SK-N-SH (cell line): ENCODE measurements around the gene CRYZL1. TPM values are rescaled to one million over a fixed set of nuclear protein-coding genes. Genes with fewer than 3 reads are reported as not detected.
A peak's percentile ranks its signal among the peaks of the same experiment; 100 is the strongest.

Experiments
- CTCF ChIA-PET: fragments of 300-600, 350-600 bp; formaldehyde crosslinking; extraction: SDS; loops from one replicate; lab custom pipeline; 2021; lab: Yijun Ruan, JAX
- POLR2A ChIA-PET: fragments of 350-600 bp; sonication (Branson Sonifier 250); formaldehyde crosslinking; extraction: SDS; loops from one replicate; lab custom pipeline; 2020; ENCODE audit warnings: antibody characterized with exemption, inconsistent platforms; lab: Yijun Ruan, JAX
- DNase-seq: peaks from one replicate; pipeline ENCODE4 v3.0.0; 2012
- H2AFZ ChIP-seq: fragments of 200-600 bp; sonication (generic); 2 replicates; pipeline ENCODE4 v1.8.1; 2016; ENCODE audit warnings: antibody characterized with exemption, mild to moderate bottlenecking, low read depth
- H3F3A ChIP-seq: fragments of 200-600 bp; sonication (generic); replicated peaks from 2 replicates; pipeline ENCODE3; 2016; ENCODE audit warnings: antibody characterized with exemption, mild to moderate bottlenecking; ENCODE audit not compliant: insufficient read depth
- H3K27ac ChIP-seq, 2 experiments: fragments of 200-500 bp in 1 of 2; fragments of 200-600 bp in 1 of 2; sonication (Bioruptor generic) in 1 of 2; sonication (generic), shearing (Covaris generic) in 1 of 2; 2 replicates each; pipeline versions ENCODE4 v1.5.1 to v1.6.1; 2014 to 2016; ENCODE audit warnings: low read depth in 2 of 2, inconsistent platforms in 1 of 2, low read length in 1 of 2, mild to moderate bottlenecking in 1 of 2, mixed read lengths in 1 of 2
- H3K27me3 ChIP-seq: fragments of 200-600 bp; sonication (generic), shearing (Covaris generic); 2 replicates; pipeline ENCODE4 v1.6.1; 2016; ENCODE audit warnings: mixed run types; ENCODE audit not compliant: insufficient read depth
- H3K36me3 ChIP-seq, 2 experiments: fragments of 200-500 bp in 1 of 2; fragments of 200-600 bp in 1 of 2; sonication (Bioruptor generic) in 1 of 2; sonication (generic) in 1 of 2; replicated peaks in 1 of 2; 2 replicates each; pipeline versions ENCODE3 to v1.5.1; 2014 to 2016; ENCODE audit warnings: low read length in 1 of 2, mild to moderate bottlenecking in 1 of 2; ENCODE audit not compliant: insufficient read depth in 2 of 2, control insufficient read depth in 1 of 2
- H3K4me1 ChIP-seq, 2 experiments: fragments of 200-500 bp in 1 of 2; fragments of 200-600 bp in 1 of 2; sonication (Bioruptor generic) in 1 of 2; sonication (generic), shearing (Covaris generic) in 1 of 2; 2 replicates each; pipeline versions ENCODE4 v1.5.1 to v1.6.1; 2014 to 2016; ENCODE audit warnings: low read depth in 1 of 2, low read length in 1 of 2, mixed run types in 1 of 2; ENCODE audit not compliant: insufficient read depth in 2 of 2, control insufficient read depth in 1 of 2
- H3K4me2 ChIP-seq: fragments of 200-600 bp; sonication (generic), shearing (Covaris generic); 2 replicates; pipeline ENCODE4 v1.6.1; 2017; ENCODE audit warnings: mixed run types
- H3K4me3 ChIP-seq, 2 experiments: fragments of 200-500 bp in 1 of 2; fragments of 200-600 bp in 1 of 2; sonication (Bioruptor generic) in 1 of 2; sonication (generic), shearing (Covaris generic) in 1 of 2; 2 replicates each; pipeline versions ENCODE4 v1.5.1 to v1.8.1; 2014 to 2016; ENCODE audit warnings: low read depth in 2 of 2, inconsistent platforms in 1 of 2, low read length in 1 of 2, mild to moderate bottlenecking in 1 of 2, mixed read lengths in 1 of 2, moderate library complexity in 1 of 2
- H3K79me2 ChIP-seq: fragments of 200-600 bp; sonication (generic); 2 replicates; pipeline ENCODE4 v1.8.1; 2017; ENCODE audit warnings: mild to moderate bottlenecking; ENCODE audit not compliant: insufficient read depth
- H3K9ac ChIP-seq: fragments of 200-600 bp; sonication (generic); 2 replicates; pipeline ENCODE4 v1.6.1; 2017; ENCODE audit warnings: mixed run types
- H3K9me2 ChIP-seq: fragments of 200-600 bp; sonication (generic); 2 replicates; pipeline ENCODE4 v1.6.1; 2017; ENCODE audit warnings: mixed run types
- H3K9me3 ChIP-seq: fragments of 200-600 bp; sonication (generic); 2 replicates; pipeline ENCODE4 v1.6.1; 2017; ENCODE audit warnings: mixed run types, mild to moderate bottlenecking, moderate library complexity
- H4K20me1 ChIP-seq: fragments of 200-600 bp; sonication (generic); 2 replicates; pipeline ENCODE4 v1.6.1; 2017; ENCODE audit warnings: mild to moderate bottlenecking, mixed run types; ENCODE audit not compliant: insufficient read depth
- CHD2 ChIP-seq: fragments of 150-350 bp; IDR thresholded peaks from 2 replicates; pipeline ENCODE4 v1.6.1; 2018; ENCODE audit warnings: low read length; ENCODE audit not compliant: partially characterized antibody
- FOSL2 ChIP-seq: IDR thresholded peaks from 2 replicates; pipeline ENCODE4 v1.4.0; 2012; ENCODE audit warnings: low read depth, mild to moderate bottlenecking, moderate library complexity, borderline replicate concordance
- FOXJ3 ChIP-seq: sonication (generic); formaldehyde crosslinking; IDR thresholded peaks from 2 replicates; pipeline ENCODE4 v1.5.1; 2020; ENCODE audit warnings: mild to moderate bottlenecking, missing genetic modification reagents
- JUND ChIP-seq: IDR thresholded peaks from 2 replicates; pipeline ENCODE4 v1.4.0; 2012
- MXI1 ChIP-seq: IDR thresholded peaks from 2 replicates; pipeline ENCODE4 v1.6.1; 2012; ENCODE audit warnings: mild to moderate bottlenecking, low read depth, low read length, improper control_type of control experiment
- NFIC ChIP-seq: IDR thresholded peaks from 2 replicates; pipeline ENCODE4 v1.4.0; 2012; ENCODE audit warnings: borderline replicate concordance
- SMC3 ChIP-seq: IDR thresholded peaks from 2 replicates; pipeline ENCODE4 v1.6.1; 2012; ENCODE audit warnings: low read depth, low read length, improper control_type of control experiment
- TCF12 ChIP-seq: IDR thresholded peaks from 2 replicates; pipeline ENCODE4 v1.4.0; 2012
- TEAD4 ChIP-seq: IDR thresholded peaks from 2 replicates; pipeline ENCODE4 v1.4.0; 2012; ENCODE audit warnings: mild to moderate bottlenecking, borderline replicate concordance; ENCODE audit not compliant: insufficient read depth
- WGBS: methylation state at CpG from one replicate; pipeline ENCODE4 v1.1.6; 2017; ENCODE audit warnings: low lambda C conversion rate; 5-methylcytosine and 5-hydroxymethylcytosine counted together
- polyA plus RNA-seq, 3 experiments: library from polyadenylated mRNA; depleted of rRNA; stranded (reverse); fragments of >200 nt; gene quantifications; 2 replicates each; pipeline ENCODE4 v1.2.3, GENCODE V29; 2012
- TF ChIP-seq, protein P1 (sequence below): IDR thresholded peaks from 2 replicates; pipeline ENCODE4; 2012
- TF ChIP-seq, protein P2 (sequence below): IDR thresholded peaks from 2 replicates; pipeline ENCODE4 v1.4.0; 2012; ENCODE audit warnings: low read depth, borderline replicate concordance
- TF ChIP-seq, protein P3 (sequence below): IDR thresholded peaks from 2 replicates; pipeline ENCODE4 v1.6.1; 2012; ENCODE audit warnings: mild to moderate bottlenecking, low read depth, low read length, moderate library complexity

CRYZL1 gene
- polyA plus RNA-seq, 1 of the 3 experiments (the other 2 are of a cell fraction) = 26.3 TPM

DNA sequence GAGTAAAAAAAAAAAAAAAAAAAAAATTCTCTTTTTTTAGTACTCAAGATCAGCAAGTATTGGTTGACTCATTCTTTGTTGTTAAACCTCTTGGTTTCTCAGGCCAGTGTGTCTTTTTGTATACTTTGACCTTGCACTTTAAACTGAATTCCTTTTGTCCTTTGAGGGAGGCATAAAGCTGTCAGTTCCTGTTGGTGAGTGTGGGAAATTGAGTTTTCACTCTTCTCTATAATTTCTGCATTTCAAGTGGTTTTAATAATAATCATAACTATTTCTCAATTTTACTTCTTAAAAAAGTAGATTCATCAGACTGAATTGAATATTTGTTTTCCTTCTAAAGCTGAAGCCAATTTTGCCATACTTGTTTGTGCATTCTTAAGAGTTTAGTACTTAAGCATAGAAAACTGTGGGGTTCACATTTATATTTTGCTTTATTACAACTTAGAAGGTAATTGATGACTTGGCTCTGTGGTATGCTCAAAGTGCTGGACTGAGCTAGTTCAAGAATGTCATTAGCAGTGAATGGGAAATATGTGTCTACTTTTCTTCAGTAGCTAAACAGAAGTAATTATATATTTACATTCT, 44.2 kb upstream of the CRYZL1 start:
- Histone ChIP-seq H3K27me3 (no peaks in the 10 kb centered on the region), H3K27ac (peak overlapping the region; percentile 41 to 85; a peak in 3 of 4 replicates), H3K4me3 (no peak overlapping the region), H3K79me2 (peaks cover 92% of the 10 kb centered on the region), H3K36me3 (no peaks in the 10 kb centered on the region), H3K4me1 (peaks cover 8 to 39% of the 10 kb centered on the region in 2 experiments), H2AFZ (no peak overlapping the region), H3K9ac (peak overlapping the region; percentile 27; the same call in 1 of the 2 replicates), H3F3A (peaks cover 34% of the 10 kb centered on the region), H4K20me1 (peaks cover 4% of the 10 kb centered on the region; the same call in 1 of the 2 replicates), H3K9me3 (no peaks in the 10 kb centered on the region), H3K9me2 (no peaks in the 10 kb centered on the region), H3K4me2 (peak overlapping the region; percentile 51)
- CTCF ChIA-PET = no interaction called here
- TF ChIP-seq JUND = peak; percentile 42; the same call in 1 of the 2 replicates
- 0 out of 2 replicates have a peak, but pooled peaks have one; percentile 10 for TF ChIP-seq TCF12
- no peak for TF ChIP-seq MXI1
- no peak for DNase-seq
- POLR2A ChIA-PET = no interaction called here

DNA sequence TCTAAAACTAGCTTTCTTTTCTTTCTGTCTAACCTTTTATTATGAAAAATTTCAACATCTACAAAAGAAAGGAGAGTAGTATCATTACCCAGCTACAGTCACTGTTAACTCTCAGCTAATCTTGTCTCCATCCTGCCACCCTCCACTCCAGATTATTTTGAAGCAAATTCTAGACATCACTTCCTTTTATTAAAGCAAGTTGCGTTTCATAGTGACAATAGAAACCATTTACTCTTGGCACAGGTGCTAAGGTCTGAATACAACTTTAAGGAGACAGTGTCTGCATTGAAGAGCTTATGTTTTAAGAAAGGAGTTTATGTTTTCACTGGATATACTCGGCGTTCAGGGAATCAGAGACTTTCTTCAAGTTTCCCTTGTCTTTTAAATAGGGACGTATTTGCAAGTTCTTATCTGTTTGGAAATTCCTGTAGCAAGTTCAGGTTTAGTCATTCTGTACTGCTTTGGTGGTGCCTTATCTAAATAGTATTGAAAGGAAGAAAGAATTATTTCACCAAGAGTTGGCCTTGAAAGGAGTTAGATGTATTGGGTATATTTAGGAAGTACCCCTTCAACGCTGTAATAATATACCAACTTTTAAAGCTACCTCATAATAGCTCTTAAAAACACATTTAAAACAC, 43.5 kb upstream of the CRYZL1 start:
- Histone ChIP-seq H3K9me3 (no peaks in the 10 kb centered on the region), H4K20me1 (peaks cover 4% of the 10 kb centered on the region; the same call in 1 of the 2 replicates), H3K4me2 (peak overlapping the region; percentile 51; the same call in 1 of the 2 replicates), H3K27ac (peak overlapping the region; percentile 41 to 85; a peak in 3 of 4 replicates)
- 78% methylated on average over 5 of the region's 5 CpGs for WGBS
- DNase-seq = no peak
- TF ChIP-seq, protein P1, sequence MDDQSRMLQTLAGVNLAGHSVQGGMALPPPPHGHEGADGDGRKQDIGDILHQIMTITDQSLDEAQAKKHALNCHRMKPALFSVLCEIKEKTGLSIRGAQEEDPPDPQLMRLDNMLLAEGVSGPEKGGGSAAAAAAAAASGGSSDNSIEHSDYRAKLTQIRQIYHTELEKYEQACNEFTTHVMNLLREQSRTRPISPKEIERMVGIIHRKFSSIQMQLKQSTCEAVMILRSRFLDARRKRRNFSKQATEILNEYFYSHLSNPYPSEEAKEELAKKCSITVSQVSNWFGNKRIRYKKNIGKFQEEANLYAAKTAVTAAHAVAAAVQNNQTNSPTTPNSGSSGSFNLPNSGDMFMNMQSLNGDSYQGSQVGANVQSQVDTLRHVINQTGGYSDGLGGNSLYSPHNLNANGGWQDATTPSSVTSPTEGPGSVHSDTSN = no peak
- TF ChIP-seq CHD2 (no peak), TEAD4 (no peak), NFIC (no peak), FOSL2 (no peak), FOXJ3 (no peak), SMC3 (no peak), JUND (no peak)
- TF ChIP-seq, protein P2, sequence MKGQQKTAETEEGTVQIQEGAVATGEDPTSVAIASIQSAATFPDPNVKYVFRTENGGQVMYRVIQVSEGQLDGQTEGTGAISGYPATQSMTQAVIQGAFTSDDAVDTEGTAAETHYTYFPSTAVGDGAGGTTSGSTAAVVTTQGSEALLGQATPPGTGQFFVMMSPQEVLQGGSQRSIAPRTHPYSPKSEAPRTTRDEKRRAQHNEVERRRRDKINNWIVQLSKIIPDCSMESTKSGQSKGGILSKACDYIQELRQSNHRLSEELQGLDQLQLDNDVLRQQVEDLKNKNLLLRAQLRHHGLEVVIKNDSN = no peak
- TF ChIP-seq, protein P3, sequence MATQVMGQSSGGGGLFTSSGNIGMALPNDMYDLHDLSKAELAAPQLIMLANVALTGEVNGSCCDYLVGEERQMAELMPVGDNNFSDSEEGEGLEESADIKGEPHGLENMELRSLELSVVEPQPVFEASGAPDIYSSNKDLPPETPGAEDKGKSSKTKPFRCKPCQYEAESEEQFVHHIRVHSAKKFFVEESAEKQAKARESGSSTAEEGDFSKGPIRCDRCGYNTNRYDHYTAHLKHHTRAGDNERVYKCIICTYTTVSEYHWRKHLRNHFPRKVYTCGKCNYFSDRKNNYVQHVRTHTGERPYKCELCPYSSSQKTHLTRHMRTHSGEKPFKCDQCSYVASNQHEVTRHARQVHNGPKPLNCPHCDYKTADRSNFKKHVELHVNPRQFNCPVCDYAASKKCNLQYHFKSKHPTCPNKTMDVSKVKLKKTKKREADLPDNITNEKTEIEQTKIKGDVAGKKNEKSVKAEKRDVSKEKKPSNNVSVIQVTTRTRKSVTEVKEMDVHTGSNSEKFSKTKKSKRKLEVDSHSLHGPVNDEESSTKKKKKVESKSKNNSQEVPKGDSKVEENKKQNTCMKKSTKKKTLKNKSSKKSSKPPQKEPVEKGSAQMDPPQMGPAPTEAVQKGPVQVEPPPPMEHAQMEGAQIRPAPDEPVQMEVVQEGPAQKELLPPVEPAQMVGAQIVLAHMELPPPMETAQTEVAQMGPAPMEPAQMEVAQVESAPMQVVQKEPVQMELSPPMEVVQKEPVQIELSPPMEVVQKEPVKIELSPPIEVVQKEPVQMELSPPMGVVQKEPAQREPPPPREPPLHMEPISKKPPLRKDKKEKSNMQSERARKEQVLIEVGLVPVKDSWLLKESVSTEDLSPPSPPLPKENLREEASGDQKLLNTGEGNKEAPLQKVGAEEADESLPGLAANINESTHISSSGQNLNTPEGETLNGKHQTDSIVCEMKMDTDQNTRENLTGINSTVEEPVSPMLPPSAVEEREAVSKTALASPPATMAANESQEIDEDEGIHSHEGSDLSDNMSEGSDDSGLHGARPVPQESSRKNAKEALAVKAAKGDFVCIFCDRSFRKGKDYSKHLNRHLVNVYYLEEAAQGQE = no peak
- TF ChIP-seq, all 33 proteins: peak for 0
- no peaks in the 10 kb centered on the region for H3K9me2 ChIP-seq
- H3K9ac ChIP-seq = peak overlapping the region; percentile 27; the same call in 1 of the 2 replicates
- no peaks in the 10 kb centered on the region for H3K27me3 ChIP-seq
- ChIA-PET POLR2A (no interaction called here), CTCF (interaction anchor here (0.8 to 1.0 kb wide), 2 partner anchors 9 to 15 kb away, joined by 3 read pairs; no protein-coding TSS in a partner anchor)
- peaks cover 8 to 39% of the 10 kb centered on the region in 2 experiments for H3K4me1 ChIP-seq
- no peak overlapping the region for H3K4me3 ChIP-seq
- H3K36me3 ChIP-seq = no peaks in the 10 kb centered on the region
- H2AFZ ChIP-seq = no peak overlapping the region
- H3K79me2 ChIP-seq = peaks cover 94% of the 10 kb centered on the region
- H3F3A ChIP-seq = peaks cover 34% of the 10 kb centered on the region
